Ishikawa (cell line): ENCODE measurements around the gene REELD1.

Experiments
- CEBPB ChIP-seq: IDR thresholded peaks from 2 replicates; pipeline ENCODE4 v1.6.1; 2012
- CREB1 ChIP-seq: IDR thresholded peaks from 2 replicates; pipeline ENCODE4 v1.6.1; 2012; ENCODE audit warnings: low read depth
- EGR1 ChIP-seq: IDR thresholded peaks from 2 replicates; pipeline ENCODE4 v1.6.1; 2012
- EP300 ChIP-seq: IDR thresholded peaks from 2 replicates; pipeline ENCODE4 v1.6.1; 2012; ENCODE audit warnings: borderline replicate concordance
- FOXM1 ChIP-seq: IDR thresholded peaks from 2 replicates; pipeline ENCODE4 v1.6.1; 2012; ENCODE audit warnings: low read depth, borderline replicate concordance
- MAX ChIP-seq: IDR thresholded peaks from 2 replicates; pipeline ENCODE4 v1.6.1; 2012
- NFIC ChIP-seq: IDR thresholded peaks from 2 replicates; pipeline ENCODE4 v1.6.1; 2012
- RAD21 ChIP-seq: IDR thresholded peaks from 2 replicates; pipeline ENCODE4 v1.6.1; 2012; ENCODE audit warnings: low read depth
- REST ChIP-seq: IDR thresholded peaks from 2 replicates; pipeline ENCODE4 v1.6.1; 2012; ENCODE audit warnings: low read depth, mild to moderate bottlenecking
- TAF1 ChIP-seq: IDR thresholded peaks from 2 replicates; pipeline ENCODE4 v1.6.1; 2012; ENCODE audit warnings: low read depth, mild to moderate bottlenecking
- TCF12 ChIP-seq: IDR thresholded peaks from 2 replicates; pipeline ENCODE4 v1.6.1; 2012; ENCODE audit warnings: low read depth
- TEAD4 ChIP-seq: IDR thresholded peaks from 2 replicates; pipeline ENCODE4 v1.6.1; 2012
- USF1 ChIP-seq: IDR thresholded peaks from 2 replicates; pipeline ENCODE4 v1.6.1; 2012
- YY1 ChIP-seq: IDR thresholded peaks from 2 replicates; pipeline ENCODE4 v1.6.1; 2012; ENCODE audit warnings: low read depth
- ZBTB7A ChIP-seq: IDR thresholded peaks from 2 replicates; pipeline ENCODE4 v1.6.1; 2012; ENCODE audit warnings: low read depth

Gene REELD1

GRCh38 chr4:146193628-146194027 is 20.7 kb upstream of the REELD1 start:
- no peak for TF ChIP-seq REST
- no peak for TF ChIP-seq EGR1
- no peak for TF ChIP-seq CREB1
- TF ChIP-seq YY1, result no peak
- no peak for TF ChIP-seq FOXM1
- TF ChIP-seq ZBTB7A, result no peak
- TF ChIP-seq TCF12, result no peak
- no peak for TF ChIP-seq CEBPB
- TF ChIP-seq TEAD4, result no peak
- TF ChIP-seq MAX, result no peak
- no peak for TF ChIP-seq TAF1
- TF ChIP-seq NFIC, result no peak
- TF ChIP-seq EP300, result no peak
- no peak for TF ChIP-seq RAD21
- no peak for TF ChIP-seq USF1

- TF ChIP-seq REST (no peak), FOXM1 (no peak), USF1 (no peak), ZBTB7A (no peak)
Observed at GRCh38 chr4:146194212-146194611, 20.1 kb upstream of the REELD1 start.

- TF ChIP-seq EP300 (no peak), TEAD4 (no peak)
Observed at GRCh38 chr4:146202665-146203064, 11.7 kb upstream of the REELD1 start.

- TF ChIP-seq TCF12 (no peak), USF1 (no peak), CEBPB (no peak), EGR1 (no peak), YY1 (no peak), REST (no peak)
Observed at GRCh38 chr4:146207410-146207809, 6.9 kb upstream of the REELD1 start.

- TF ChIP-seq CEBPB (no peak), ZBTB7A (no peak), YY1 (no peak), EGR1 (no peak), TAF1 (no peak), TEAD4 (no peak), FOXM1 (no peak), REST (no peak), RAD21 (no peak), TCF12 (no peak), USF1 (no peak), CREB1 (no peak), NFIC (no peak), EP300 (no peak), MAX (no peak)
Observed at GRCh38 chr4:146210890-146211289, 3.4 kb upstream of the REELD1 start.
